Calu3 (cell line): ENCODE measurements around the gene PDE4DIP. TPM values are rescaled to one million over a fixed set of nuclear protein-coding genes. Genes with fewer than 3 reads are reported as not detected.
"Not testable (repeated sequence)": the region's sequence is repeated elsewhere in the genome, so short reads cannot be mapped to it uniquely, and the experiment has no call there.

ENCODE experiments used
- BruUV-seq: library from RNA; stranded (reverse); fragments of 400-500 nt; replicated peaks from 2 replicates; lab custom pipeline; 2021; lab: Mats Ljungman, UMichigan
- CTCF ChIA-PET: fragments of 300-600 bp; sonication (Branson Sonifier 250); formaldehyde crosslinking; loops from one replicate; lab custom pipeline; 2022; ENCODE audit warnings: antibody characterized with exemption; lab: Charles Lee
- DNase-seq: peaks from one replicate; pipeline ENCODE4 v3.0.0; 2022
- H3K27ac Mint-ChIP-seq: one replicate; pipeline ENCODE4 v1.8.0; 2022; ENCODE audit warnings: mixed read lengths; ENCODE audit not compliant: unreplicated experiment
- H3K27me3 Mint-ChIP-seq: one replicate; pipeline ENCODE4 v1.8.0; 2022; ENCODE audit warnings: mixed read lengths; ENCODE audit not compliant: unreplicated experiment
- H3K36me3 Mint-ChIP-seq: one replicate; pipeline ENCODE4 v1.8.0; 2022; ENCODE audit warnings: mild to moderate bottlenecking, moderate library complexity, mixed read lengths; ENCODE audit not compliant: insufficient read depth, unreplicated experiment
- H3K4me1 Mint-ChIP-seq: one replicate; pipeline ENCODE4 v1.8.0; 2022; ENCODE audit warnings: mild to moderate bottlenecking, low read depth, mixed read lengths; ENCODE audit not compliant: unreplicated experiment
- H3K4me3 Mint-ChIP-seq: one replicate; pipeline ENCODE4 v1.8.0; 2022; ENCODE audit warnings: mild to moderate bottlenecking, low read depth, moderate library complexity, mixed read lengths; ENCODE audit not compliant: unreplicated experiment
- H3K9me3 Mint-ChIP-seq: one replicate; pipeline ENCODE4 v1.8.0; 2022; ENCODE audit warnings: low read depth, mixed read lengths; ENCODE audit not compliant: unreplicated experiment
- intact Hi-C: fragments of 100-400 bp; cut with micrococcal nuclease; formaldehyde crosslinking; loops from one replicate; pipeline ENCODE4 v1.10.0; 2022; ENCODE audit not compliant: unreplicated experiment
- total RNA-seq: library from RNA; stranded (reverse); gene quantifications from 2 replicates; pipeline ENCODE4 v1.2.3, GENCODE V29; 2022

The PDE4DIP gene
- total RNA-seq, 1 experiment from 2014 or later, result 19.9 TPM

DNA sequence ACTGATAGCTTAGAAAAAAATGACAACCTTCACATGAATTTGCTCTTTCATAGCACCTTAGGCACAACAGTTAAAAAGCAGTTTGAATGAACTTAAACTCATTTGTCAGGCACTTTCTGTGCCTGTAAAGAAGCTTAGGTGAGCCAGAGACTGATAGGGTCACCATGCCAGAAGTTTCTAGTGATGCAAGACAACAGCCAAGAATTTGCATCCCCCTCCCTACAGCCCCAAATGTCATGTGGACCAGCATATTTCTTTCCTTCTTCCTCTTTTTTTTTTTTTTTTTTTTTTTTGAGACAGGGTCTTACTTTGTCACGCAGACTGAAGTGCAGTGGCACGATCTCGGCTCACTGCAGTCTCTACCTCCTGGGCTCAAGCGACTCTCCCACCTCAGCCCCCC lies 169.3 kb downstream of the PDE4DIP start:
- H3K36me3 Mint-ChIP-seq, intact Hi-C loops, H3K27me3 Mint-ChIP-seq, H3K4me1 Mint-ChIP-seq, H3K27ac Mint-ChIP-seq, CTCF ChIA-PET, H3K9me3 Mint-ChIP-seq, H3K4me3 Mint-ChIP-seq, BruUV-seq, DNase-seq: not testable (repeated sequence)

DNA sequence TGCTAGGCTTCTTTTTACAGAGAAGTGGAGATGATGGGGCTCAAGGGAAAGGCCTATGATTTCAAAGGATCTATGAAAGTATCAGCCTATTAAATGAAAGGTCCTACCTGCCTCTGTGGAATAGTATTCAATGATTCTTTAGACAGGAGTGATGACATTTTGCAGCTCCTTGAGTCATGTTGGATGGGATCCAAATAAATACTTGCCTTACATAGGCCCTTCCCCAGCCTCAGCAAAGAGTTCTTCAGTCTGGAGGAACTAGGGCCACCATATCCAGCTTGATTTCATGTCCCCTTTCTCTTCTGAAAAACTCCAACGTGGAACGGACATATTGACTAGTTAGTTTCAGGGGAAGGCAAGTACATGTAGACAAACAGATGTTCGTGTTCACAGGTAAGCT lies 171.3 kb downstream of the PDE4DIP start:
- CTCF ChIA-PET, result not testable (repeated sequence)

DNA sequence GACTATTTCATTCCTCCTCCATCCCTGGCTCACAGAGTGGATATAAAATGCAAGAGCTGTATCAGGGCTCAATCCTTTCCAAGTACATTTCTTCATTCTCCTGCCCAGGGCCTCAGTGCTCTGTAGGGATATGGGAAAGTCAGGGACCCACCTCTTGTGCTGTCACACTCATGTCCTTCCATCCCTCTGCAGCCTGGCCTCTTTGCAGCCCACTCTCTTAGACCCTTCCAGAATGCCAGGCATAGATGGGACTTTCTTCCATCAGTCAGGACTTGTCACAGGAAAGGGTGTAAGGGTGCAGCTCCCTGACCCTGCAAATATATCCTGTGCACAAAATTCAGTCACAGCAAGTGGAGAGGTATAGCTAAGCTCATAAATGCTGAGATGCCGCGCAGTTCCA lies 172.4 kb downstream of the PDE4DIP start:
- H3K36me3 Mint-ChIP-seq, BruUV-seq, CTCF ChIA-PET, H3K9me3 Mint-ChIP-seq, H3K27me3 Mint-ChIP-seq, H3K4me1 Mint-ChIP-seq, DNase-seq, H3K4me3 Mint-ChIP-seq, intact Hi-C loops, H3K27ac Mint-ChIP-seq: not testable (repeated sequence)

More for the DNA sequence above, 171.3 kb downstream of the PDE4DIP start:
- H3K27ac Mint-ChIP-seq, H3K4me3 Mint-ChIP-seq, H3K36me3 Mint-ChIP-seq, intact Hi-C loops, H3K27me3 Mint-ChIP-seq, DNase-seq, H3K9me3 Mint-ChIP-seq, BruUV-seq, H3K4me1 Mint-ChIP-seq: not testable (repeated sequence)

DNA sequence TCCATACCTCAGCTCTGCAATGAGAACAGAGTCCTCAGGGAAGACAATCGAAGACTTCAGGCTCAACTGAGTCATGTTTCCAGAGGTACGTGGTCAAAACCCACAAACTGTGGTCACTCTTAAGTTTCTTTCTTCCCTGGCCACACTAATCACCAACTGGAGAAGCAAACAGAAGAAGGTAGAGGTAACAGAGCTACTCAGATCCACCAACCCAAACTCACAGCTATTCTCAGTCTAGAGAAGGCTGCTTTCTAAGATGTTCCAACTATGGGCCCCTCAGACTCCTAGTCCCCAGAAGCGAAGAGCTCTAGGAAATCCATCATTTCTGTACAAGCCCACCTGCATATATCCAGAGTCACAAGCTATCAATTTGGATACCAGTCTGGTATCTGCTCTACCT lies 174.3 kb downstream of the PDE4DIP start:
- DNase-seq, intact Hi-C loops, H3K9me3 Mint-ChIP-seq, BruUV-seq, H3K36me3 Mint-ChIP-seq, H3K27me3 Mint-ChIP-seq, H3K27ac Mint-ChIP-seq, CTCF ChIA-PET, H3K4me3 Mint-ChIP-seq, H3K4me1 Mint-ChIP-seq: not testable (repeated sequence)

DNA sequence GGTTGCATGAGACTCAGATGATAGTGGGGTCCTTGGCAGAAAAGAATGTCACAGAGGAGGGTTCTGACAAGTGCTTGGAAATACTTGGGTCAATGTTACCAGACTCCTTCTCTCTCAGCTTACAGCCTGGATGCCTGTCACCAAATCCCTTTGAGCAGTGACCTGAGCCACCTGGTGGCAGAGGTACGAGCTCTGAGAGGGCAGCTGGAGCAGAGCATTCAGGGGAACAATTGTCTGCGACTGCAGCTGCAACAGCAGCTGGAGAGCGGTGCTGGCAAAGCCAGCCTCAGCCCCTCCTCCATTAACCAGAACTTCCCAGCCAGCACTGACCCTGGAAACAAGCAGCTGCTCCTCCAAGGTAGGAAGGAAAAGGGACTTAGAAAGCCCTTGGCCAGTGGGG lies 180.1 kb downstream of the PDE4DIP start:
- H3K36me3 Mint-ChIP-seq, CTCF ChIA-PET, DNase-seq, H3K4me1 Mint-ChIP-seq, H3K9me3 Mint-ChIP-seq, H3K27ac Mint-ChIP-seq, intact Hi-C loops, BruUV-seq, H3K4me3 Mint-ChIP-seq: not testable (repeated sequence)
- H3K27me3 Mint-ChIP-seq, result peaks cover 16% of the 10 kb centered on the region

DNA sequence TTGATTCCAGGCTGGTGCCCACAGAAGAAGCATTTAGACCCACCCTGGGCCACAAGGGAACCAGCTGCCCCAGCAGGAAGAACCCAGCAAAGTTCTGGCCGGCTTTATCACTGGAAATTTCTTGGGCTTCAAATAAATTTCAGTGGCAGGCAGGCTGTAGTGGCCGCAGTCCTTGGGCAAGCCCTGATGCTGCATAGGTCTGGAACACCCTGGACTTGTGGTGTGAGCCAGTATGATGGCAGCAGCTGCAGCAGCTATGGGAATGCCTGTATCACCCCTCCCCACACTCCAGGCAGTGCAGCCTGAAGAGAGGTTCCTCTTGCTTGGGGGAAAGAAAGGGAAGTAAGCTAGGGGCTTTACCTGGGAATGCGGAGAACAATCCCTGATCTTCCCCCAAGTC lies 189.7 kb downstream of the PDE4DIP start:
- H3K9me3 Mint-ChIP-seq, BruUV-seq, CTCF ChIA-PET, H3K36me3 Mint-ChIP-seq, H3K4me3 Mint-ChIP-seq, DNase-seq, H3K27me3 Mint-ChIP-seq, intact Hi-C loops, H3K27ac Mint-ChIP-seq, H3K4me1 Mint-ChIP-seq: not testable (repeated sequence)

DNA sequence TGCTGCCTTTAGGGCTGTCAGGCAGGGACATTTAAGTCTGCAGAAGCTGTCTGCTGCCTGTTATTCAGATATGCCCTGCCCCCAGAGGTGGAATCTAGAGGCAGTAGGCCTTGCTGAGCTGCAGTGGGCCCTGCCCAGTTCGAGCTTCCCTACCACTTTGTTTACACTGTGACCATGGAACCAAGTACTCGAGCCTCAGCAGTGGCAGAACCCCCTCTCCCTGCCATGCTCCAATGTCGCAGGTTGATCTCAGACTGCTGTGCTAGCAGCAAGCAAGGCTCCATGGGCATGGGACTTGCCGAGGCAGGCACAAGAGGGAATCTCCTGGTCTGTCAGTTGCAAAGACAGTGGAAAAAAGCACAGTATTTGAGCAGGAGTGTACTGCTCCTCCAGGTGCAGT lies 198.8 kb downstream of the PDE4DIP start:
- BruUV-seq, H3K4me1 Mint-ChIP-seq, H3K4me3 Mint-ChIP-seq, DNase-seq, intact Hi-C loops, H3K9me3 Mint-ChIP-seq, H3K36me3 Mint-ChIP-seq, H3K27ac Mint-ChIP-seq, CTCF ChIA-PET: not testable (repeated sequence)
- H3K27me3 Mint-ChIP-seq, result peaks cover 38% of the 10 kb centered on the region

DNA sequence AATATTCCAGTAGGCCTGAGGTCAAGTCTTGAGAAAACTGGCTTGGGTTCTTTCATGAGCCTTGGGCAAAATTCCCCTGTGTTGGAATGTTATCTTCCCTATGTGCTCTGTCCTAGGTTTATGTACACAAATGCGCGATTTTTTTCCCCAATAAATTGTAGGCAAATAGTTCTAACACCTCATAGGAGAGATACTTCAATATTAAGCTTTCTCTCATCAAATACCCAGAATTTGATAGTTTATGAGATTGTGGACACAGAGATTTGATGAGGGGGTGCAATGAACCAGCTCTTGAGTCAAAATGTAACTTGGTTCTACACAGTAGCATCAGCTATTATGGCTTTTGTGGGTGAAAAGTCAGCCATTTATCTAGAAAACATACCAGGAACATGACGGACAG lies 220.4 kb downstream of the PDE4DIP start:
- intact Hi-C loops, H3K27ac Mint-ChIP-seq, BruUV-seq, DNase-seq, CTCF ChIA-PET, H3K36me3 Mint-ChIP-seq, H3K27me3 Mint-ChIP-seq, H3K9me3 Mint-ChIP-seq, H3K4me3 Mint-ChIP-seq, H3K4me1 Mint-ChIP-seq: not testable (repeated sequence)

DNA sequence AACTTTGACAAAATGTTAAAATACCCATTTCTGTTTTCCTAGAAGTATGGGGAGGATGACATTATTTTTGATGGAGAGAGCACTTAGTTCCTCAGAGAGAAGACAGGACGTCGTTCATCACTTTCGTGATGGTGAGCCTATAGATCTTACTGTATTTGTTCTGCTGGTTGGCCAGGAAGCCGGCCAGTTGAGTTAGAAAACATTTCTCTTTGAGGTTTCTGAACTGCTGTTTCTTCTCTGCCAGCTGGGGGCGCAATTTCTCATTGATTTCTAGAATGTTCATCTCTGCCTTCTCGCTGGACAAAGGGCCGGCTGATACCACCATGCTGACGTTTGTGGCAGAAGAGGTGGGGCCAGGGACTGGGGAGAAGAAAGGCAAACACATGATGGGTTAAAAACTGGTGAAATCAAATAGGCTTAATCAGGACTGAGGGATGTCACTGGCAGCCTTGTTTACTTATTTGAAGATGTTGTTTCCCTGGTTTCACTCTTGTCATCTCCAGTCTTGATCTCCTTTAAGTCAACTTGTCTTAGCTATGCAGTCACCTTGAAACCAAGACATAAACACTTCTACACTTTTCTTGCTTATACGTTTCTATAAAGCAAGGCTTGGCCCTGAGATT lies 231.4 kb downstream of the PDE4DIP start:
- BruUV-seq, intact Hi-C loops, H3K4me1 Mint-ChIP-seq: not testable (repeated sequence)

More for the DNA sequence above, 231.4 kb downstream of the PDE4DIP start:
- H3K36me3 Mint-ChIP-seq, H3K27me3 Mint-ChIP-seq, H3K27ac Mint-ChIP-seq, H3K9me3 Mint-ChIP-seq, H3K4me3 Mint-ChIP-seq, DNase-seq, CTCF ChIA-PET: not testable (repeated sequence)
